HCT116 (cell line): ENCODE data around the gene CFAP119. TPM values are rescaled to one million over a fixed set of nuclear protein-coding genes. Genes with fewer than 3 reads are reported as not detected.

Experiments
- ATAC-seq: fragments of 200-7000 bp; cut with Tn5 transposase; 2 replicates; pipeline ENCODE4 v1.9.1; 2020; ENCODE audit warnings: mild to moderate bottlenecking, moderate library complexity
- BruUV-seq: library from RNA; stranded (reverse); fragments of 400-500 nt; replicated peaks from 2 replicates; lab custom pipeline; 2021; lab: Mats Ljungman, UMichigan
- CTCF ChIA-PET: fragments of 300-600 bp; sonication (Branson Sonifier 250); formaldehyde crosslinking; loops from one replicate; lab custom pipeline; 2021; ENCODE audit warnings: antibody characterized with exemption; lab: Charles Lee
- POLR2A ChIA-PET: fragments of 300-600, 350-600 bp; sonication (Branson Sonifier 250); formaldehyde crosslinking; loops from one replicate; lab custom pipeline; 2021; ENCODE audit warnings: antibody characterized with exemption; lab: Charles Lee
- RAD21 ChIA-PET, 2 experiments: fragments of 300-600 bp; sonication (Branson Sonifier 250); formaldehyde crosslinking; loops; one replicate each; lab custom pipeline; 2023; ENCODE audit warnings: low total read pairs in 2 of 2; ENCODE audit not compliant: uncharacterized antibody in 2 of 2, unreplicated experiment in 2 of 2, low non-redundant PET in 1 of 2; lab: Charles Lee
- DNase-seq: peaks from one replicate; pipeline ENCODE4 v3.0.0-alpha.2; 2010; ENCODE audit warnings: low read depth, low spot score
- H2AFZ ChIP-seq: fragments of 200-600 bp; shearing (Covaris generic), sonication (generic); 2 replicates; pipeline ENCODE4 v1.6.1; 2017; ENCODE audit warnings: low read depth, mixed run types, mixed read lengths, antibody characterized with exemption, low read length; ENCODE audit not compliant: poor library complexity, severe bottlenecking
- H3K27ac ChIP-seq: 2 replicates; pipeline ENCODE4 v1.5.1; 2012; ENCODE audit warnings: low read depth, low read length
- H3K27me3 ChIP-seq: fragments of 200-600 bp; sonication (generic); 2 replicates; pipeline ENCODE4 v1.6.1; 2016; ENCODE audit warnings: mixed run types, low read length, mixed read lengths; ENCODE audit not compliant: insufficient read depth
- H3K36me3 ChIP-seq, 2 experiments: fragments of 200-500 bp in 1 of 2; fragments of 200-600 bp in 1 of 2; sonication (Bioruptor generic) in 1 of 2; sonication (generic) in 1 of 2; 2 replicates each; pipeline versions ENCODE4 v1.5.1 to v1.6.1; 2014 to 2016; ENCODE audit warnings: low read length in 2 of 2, inconsistent platforms in 1 of 2, mixed read lengths in 1 of 2, mixed run types in 1 of 2; ENCODE audit not compliant: insufficient read depth in 2 of 2, control insufficient read depth in 1 of 2
- H3K4me1 ChIP-seq, 2 experiments: fragments of 200-600 bp in 1 of 2; sonication (generic) in 1 of 2; 2 replicates each; pipeline versions ENCODE4 v1.5.1 to v1.6.1; 2012 to 2017; ENCODE audit warnings: low read length in 2 of 2, inconsistent platforms in 1 of 2, mild to moderate bottlenecking in 1 of 2, mixed read lengths in 1 of 2, mixed run types in 1 of 2, moderate library complexity in 1 of 2; ENCODE audit not compliant: insufficient read depth in 2 of 2, control insufficient read depth in 1 of 2
- H3K4me2 ChIP-seq: fragments of 200-600 bp; sonication (generic); 2 replicates; pipeline ENCODE4 v1.6.1; 2017; ENCODE audit warnings: mixed run types, low read length, mixed read lengths
- H3K4me3 ChIP-seq, 2 experiments: fragments of 200-600 bp in 1 of 2; sonication (generic) in 1 of 2; replicated peaks in 1 of 2; 2 replicates each; pipeline ENCODE4 v1.5.1; 2011 to 2016; ENCODE audit warnings: low read length in 2 of 2, control low read depth in 1 of 2, low read depth in 1 of 2, mild to moderate bottlenecking in 1 of 2, mixed read lengths in 1 of 2, mixed run types in 1 of 2
- H3K79me2 ChIP-seq: fragments of 200-600 bp; sonication (generic); 2 replicates; pipeline ENCODE4 v1.6.1; 2017; ENCODE audit warnings: mild to moderate bottlenecking, mixed run types, low read length, moderate library complexity, mixed read lengths; ENCODE audit not compliant: insufficient read depth
- H3K9ac ChIP-seq: fragments of 200-600 bp; sonication (generic); 2 replicates; pipeline ENCODE4 v1.6.1; 2016; ENCODE audit warnings: low read length, mixed read lengths
- H3K9me2 ChIP-seq: fragments of 200-600 bp; sonication (generic), shearing (Covaris generic); 2 replicates; pipeline ENCODE4 v1.6.1; 2017; ENCODE audit warnings: mixed run types, mild to moderate bottlenecking, moderate library complexity; ENCODE audit not compliant: insufficient read depth
- H3K9me3 ChIP-seq, 2 experiments: fragments of 200-500 bp in 1 of 2; fragments of 200-600 bp in 1 of 2; sonication (Bioruptor generic) in 1 of 2; sonication (generic) in 1 of 2; 2 replicates each; pipeline ENCODE4 v1.6.1; 2014 to 2017; ENCODE audit warnings: low read length in 2 of 2, mixed read lengths in 2 of 2, inconsistent platforms in 1 of 2, low read depth in 1 of 2, mild to moderate bottlenecking in 1 of 2, mixed run types in 1 of 2, moderate library complexity in 1 of 2; ENCODE audit not compliant: control insufficient read depth in 1 of 2, insufficient read depth in 1 of 2
- H4K20me1 ChIP-seq: fragments of 200-600 bp; sonication (generic), shearing (Covaris generic); 2 replicates; pipeline ENCODE4 v1.6.1; 2017; ENCODE audit warnings: mixed run types, mild to moderate bottlenecking, moderate library complexity; ENCODE audit not compliant: insufficient read depth
- ATF3 ChIP-seq: IDR thresholded peaks from 2 replicates; pipeline ENCODE4 v1.6.1; 2012
- CBX3 ChIP-seq: IDR thresholded peaks from 2 replicates; pipeline ENCODE4 v1.6.1; 2012; ENCODE audit warnings: low read depth
- ELF1 ChIP-seq: IDR thresholded peaks from 2 replicates; pipeline ENCODE4 v1.6.1; 2012; ENCODE audit warnings: low read depth, borderline replicate concordance
- EZH2 ChIP-seq: fragments of 200-600 bp; sonication (generic); IDR thresholded peaks from 2 replicates; pipeline ENCODE4 v1.6.1; 2017; ENCODE audit warnings: antibody characterized with exemption, mixed run types
- FOSL1 ChIP-seq: IDR thresholded peaks from 2 replicates; pipeline ENCODE4 v1.6.1; 2012; ENCODE audit warnings: low read depth
- JUND ChIP-seq: IDR thresholded peaks from 2 replicates; pipeline ENCODE4 v1.6.1; 2012
- POLR2A ChIP-seq: IDR thresholded peaks from 2 replicates; pipeline ENCODE4 v1.7.0; 2011; ENCODE audit warnings: borderline replicate concordance; ENCODE audit not compliant: insufficient read depth, insufficient read length; ENCODE audit errors: extremely low read depth
- POLR2AphosphoS5 ChIP-seq: IDR thresholded peaks from 2 replicates; pipeline ENCODE4 v1.6.1; 2011; ENCODE audit warnings: mild to moderate bottlenecking, low read depth, low read length, moderate library complexity
- REST ChIP-seq: IDR thresholded peaks from 2 replicates; pipeline ENCODE4 v1.6.1; 2012; ENCODE audit warnings: low read depth
- SIN3A ChIP-seq: IDR thresholded peaks from 2 replicates; pipeline ENCODE4 v1.6.1; 2012; ENCODE audit warnings: low read depth
- SP1 ChIP-seq: IDR thresholded peaks from 2 replicates; pipeline ENCODE4 v1.6.1; 2012; ENCODE audit warnings: low read depth
- SRF ChIP-seq: IDR thresholded peaks from 2 replicates; pipeline ENCODE4 v1.6.1; 2012; ENCODE audit warnings: low read depth
- TCF7L2 ChIP-seq: IDR thresholded peaks from 2 replicates; pipeline ENCODE4 v1.7.0; 2011; ENCODE audit warnings: borderline replicate concordance, inconsistent platforms; ENCODE audit not compliant: insufficient read depth, insufficient read length; ENCODE audit errors: extremely low read depth
- YY1 ChIP-seq: IDR thresholded peaks from 2 replicates; pipeline ENCODE4 v1.6.1; 2011; ENCODE audit warnings: low read length, low read depth, moderate library complexity, mild to moderate bottlenecking; ENCODE audit not compliant: insufficient replicate concordance; ENCODE audit errors: extremely low read depth
- ZBTB33 ChIP-seq: IDR thresholded peaks from 2 replicates; pipeline ENCODE4 v1.6.1; 2011; ENCODE audit warnings: mild to moderate bottlenecking, low read length, moderate library complexity; ENCODE audit not compliant: insufficient replicate concordance; ENCODE audit errors: extremely low read depth
- ZFX ChIP-seq: fragments of 450-650 bp; IDR thresholded peaks from 2 replicates; pipeline ENCODE4 v1.6.1; 2017
- ZNF274 ChIP-seq: fragments of 200-500 bp; sonication (Bioruptor generic); IDR thresholded peaks from 2 replicates; pipeline ENCODE4 v1.6.1; 2014; ENCODE audit warnings: mild to moderate bottlenecking, low read depth, low read length, inconsistent platforms
- intact Hi-C: fragments of 100-400 bp; cut with micrococcal nuclease; formaldehyde crosslinking; loops from 2 replicates; pipeline ENCODE4 v1.10.0; 2022
- total RNA-seq: library from RNA; stranded (reverse); gene quantifications from one replicate; pipeline ENCODE4 v1.2.1, GENCODE V29; 2021; ENCODE audit not compliant: unreplicated experiment
- TF ChIP-seq, protein P1 (sequence below): IDR thresholded peaks from 2 replicates; pipeline ENCODE4 v1.6.1; 2012
- TF ChIP-seq, protein P2 (sequence below), 3 experiments: fragments of 200-600 bp in 1 of 3; sonication (generic) in 1 of 3; IDR thresholded peaks in 2 of 3; conservative IDR thresholded peaks in 1 of 3; 2 replicates each; pipeline ENCODE4 v1.5.1; 2012 to 2017; ENCODE audit warnings: low read depth in 2 of 3, low read length in 2 of 3, antibody characterized with exemption in 1 of 3, borderline replicate concordance in 1 of 3, control low read depth in 1 of 3, mild to moderate bottlenecking in 1 of 3, mixed read lengths in 1 of 3, mixed run types in 1 of 3, moderate library complexity in 1 of 3; ENCODE audit not compliant: insufficient read depth in 1 of 3

CFAP119 gene
- total RNA-seq, 1 experiment from 2014 or later = 12.6 TPM

DNA sequence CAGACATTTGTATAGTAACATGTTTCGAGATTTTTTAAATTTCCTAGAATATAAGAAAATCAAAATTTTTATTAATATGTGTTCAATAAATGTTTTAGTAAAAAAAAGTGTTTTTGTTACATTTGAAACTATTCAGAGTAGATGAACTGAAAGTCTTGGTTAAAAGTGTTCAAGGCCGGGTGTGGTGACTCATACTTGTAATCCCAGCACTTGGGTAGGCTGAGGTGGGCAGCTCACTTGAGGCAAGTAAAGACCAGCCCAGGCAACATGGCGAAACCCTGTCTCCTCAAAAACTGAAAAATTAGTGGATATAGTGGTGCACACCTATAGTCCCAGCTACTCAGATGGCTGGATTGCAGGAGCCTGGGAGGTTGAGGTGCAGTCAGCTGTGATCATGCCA lies 30.5 kb downstream of the CFAP119 start:
- no peak for TF ChIP-seq POLR2A
- TF ChIP-seq EZH2 = no peak
- TF ChIP-seq SP1 = no peak
- no peak for TF ChIP-seq ZBTB33
- TF ChIP-seq ATF3 = no peak
- no peak for TF ChIP-seq SIN3A
- no peak for TF ChIP-seq SRF
- no peak for TF ChIP-seq TCF7L2
- no peak for TF ChIP-seq POLR2AphosphoS5
- no peak for TF ChIP-seq JUND
- no peak for TF ChIP-seq CBX3
- TF ChIP-seq REST = no peak
- no peak for TF ChIP-seq ZNF274
- no peak for TF ChIP-seq ELF1
- TF ChIP-seq, protein P1, sequence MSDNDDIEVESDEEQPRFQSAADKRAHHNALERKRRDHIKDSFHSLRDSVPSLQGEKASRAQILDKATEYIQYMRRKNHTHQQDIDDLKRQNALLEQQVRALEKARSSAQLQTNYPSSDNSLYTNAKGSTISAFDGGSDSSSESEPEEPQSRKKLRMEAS = no peak
- no peak for TF ChIP-seq YY1
- no peak for TF ChIP-seq FOSL1
- no peak for TF ChIP-seq ZFX
- TF ChIP-seq, protein P2, sequence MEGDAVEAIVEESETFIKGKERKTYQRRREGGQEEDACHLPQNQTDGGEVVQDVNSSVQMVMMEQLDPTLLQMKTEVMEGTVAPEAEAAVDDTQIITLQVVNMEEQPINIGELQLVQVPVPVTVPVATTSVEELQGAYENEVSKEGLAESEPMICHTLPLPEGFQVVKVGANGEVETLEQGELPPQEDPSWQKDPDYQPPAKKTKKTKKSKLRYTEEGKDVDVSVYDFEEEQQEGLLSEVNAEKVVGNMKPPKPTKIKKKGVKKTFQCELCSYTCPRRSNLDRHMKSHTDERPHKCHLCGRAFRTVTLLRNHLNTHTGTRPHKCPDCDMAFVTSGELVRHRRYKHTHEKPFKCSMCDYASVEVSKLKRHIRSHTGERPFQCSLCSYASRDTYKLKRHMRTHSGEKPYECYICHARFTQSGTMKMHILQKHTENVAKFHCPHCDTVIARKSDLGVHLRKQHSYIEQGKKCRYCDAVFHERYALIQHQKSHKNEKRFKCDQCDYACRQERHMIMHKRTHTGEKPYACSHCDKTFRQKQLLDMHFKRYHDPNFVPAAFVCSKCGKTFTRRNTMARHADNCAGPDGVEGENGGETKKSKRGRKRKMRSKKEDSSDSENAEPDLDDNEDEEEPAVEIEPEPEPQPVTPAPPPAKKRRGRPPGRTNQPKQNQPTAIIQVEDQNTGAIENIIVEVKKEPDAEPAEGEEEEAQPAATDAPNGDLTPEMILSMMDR (IDR thresholded peaks at IDR 0.05 in 2 of 3, conservative IDR thresholded peaks at IDR 0.05 in 1 of 3; ENCODE audit: borderline replicate concordance in 1 of 3, insufficient read depth in 1 of 3, low read depth in 2 of 3, low read length in 2 of 3) = no peak
- TF ChIP-seq, all 23 proteins: peak for 0
- ChIA-PET POLR2A (no interaction called here), RAD21 (no interaction called here), CTCF (no interaction called here)
- no peak for DNase-seq
- BruUV-seq = no TSS peak
- ATAC-seq = no peak
- H3K4me3 ChIP-seq = no peak overlapping the region
- H3K9me2 ChIP-seq = no peaks in the 10 kb centered on the region
- peaks cover 52 to 53% of the 10 kb centered on the region in 2 experiments; a peak in 3 of 4 replicates for H3K36me3 ChIP-seq
- peaks cover 30% of the 10 kb centered on the region for H3K79me2 ChIP-seq
- no peaks in the 10 kb centered on the region for H3K4me1 ChIP-seq
- H4K20me1 ChIP-seq = no peaks in the 10 kb centered on the region
- no peak overlapping the region for H3K27ac ChIP-seq
- intact Hi-C loops = no loop called here
- H3K27me3 ChIP-seq = no peaks in the 10 kb centered on the region
- no peaks in the 10 kb centered on the region for H3K9me3 ChIP-seq
- H3K9ac ChIP-seq = no peak overlapping the region
- no peak overlapping the region for H3K4me2 ChIP-seq
- H2AFZ ChIP-seq = no peak overlapping the region
